IMR-90 (cell line): ENCODE data around the gene RPL23. TPM values are rescaled to one million over a fixed set of nuclear protein-coding genes. Genes with fewer than 3 reads are reported as not detected.

Experiments used
- ATAC-seq: fragments of 200-7000 bp; cut with Tn5 transposase; 2 replicates; pipeline ENCODE4 v1.9.1; 2020; ENCODE audit warnings: low read depth, mild to moderate bottlenecking, moderate library complexity
- BruUV-seq: library from RNA; stranded (reverse); fragments of 400-500 nt; replicated peaks from 2 replicates; lab custom pipeline; 2021; lab: Mats Ljungman, UMichigan
- CTCF ChIA-PET: fragments of 300-600 bp; formaldehyde crosslinking; extraction: SDS; loops from one replicate; lab custom pipeline; 2021; ENCODE audit warnings: antibody characterized with exemption; lab: Yijun Ruan, JAX
- POLR2A ChIA-PET: fragments of 300-600 bp; sonication (Branson Sonifier 250); formaldehyde crosslinking; loops from one replicate; lab custom pipeline; 2022; ENCODE audit warnings: antibody characterized with exemption; ENCODE audit not compliant: unreplicated experiment; lab: Charles Lee
- DNase-seq: peaks from one replicate; pipeline ENCODE4 v3.0.0; 2013
- H2AFZ ChIP-seq: replicated peaks from 2 replicates; pipeline ENCODE3; 2013; ENCODE audit warnings: low read length, mild to moderate bottlenecking; ENCODE audit not compliant: poor library complexity
- H2AK5ac ChIP-seq: 2 replicates; pipeline ENCODE4 v1.6.1; 2013; ENCODE audit warnings: low read depth, low read length, inconsistent platforms
- H2AK9ac ChIP-seq: replicated peaks from 2 replicates; pipeline ENCODE3; 2013; ENCODE audit warnings: mild to moderate bottlenecking, low read depth, low read length, moderate library complexity; ENCODE audit not compliant: poor library complexity
- H2BK120ac ChIP-seq: 2 replicates; pipeline ENCODE4 v1.6.1; 2013; ENCODE audit warnings: low read depth, low read length, inconsistent platforms
- H2BK15ac ChIP-seq: 3 replicates; pipeline ENCODE4 v1.6.1; 2013; ENCODE audit warnings: low read depth, low read length, inconsistent platforms
- H2BK20ac ChIP-seq: 2 replicates; pipeline ENCODE4 v1.6.1; 2013; ENCODE audit warnings: low read depth, mild to moderate bottlenecking, inconsistent platforms, low read length, moderate library complexity
- H2BK5ac ChIP-seq: 2 replicates; pipeline ENCODE4 v1.6.1; 2013; ENCODE audit warnings: mild to moderate bottlenecking, low read depth, low read length, inconsistent platforms; ENCODE audit not compliant: poor library complexity, severe bottlenecking
- H3K14ac ChIP-seq: replicated peaks from 2 replicates; pipeline ENCODE4 v1.6.1; 2013; ENCODE audit warnings: low read depth, low read length, inconsistent platforms
- H3K18ac ChIP-seq: 2 replicates; pipeline ENCODE4 v1.6.1; 2013; ENCODE audit warnings: low read depth, low read length, control low read depth
- H3K23ac ChIP-seq: 2 replicates; pipeline ENCODE4 v1.6.1; 2013; ENCODE audit warnings: low read depth, low read length, inconsistent platforms
- H3K27ac ChIP-seq: 2 replicates; pipeline ENCODE4 v1.5.1; 2013; ENCODE audit warnings: mild to moderate bottlenecking, control low read depth, low read length; ENCODE audit not compliant: insufficient read depth
- H3K27me3 ChIP-seq: 2 replicates; pipeline ENCODE4 v1.6.1; 2013; ENCODE audit warnings: low read length; ENCODE audit not compliant: control insufficient read depth, insufficient read depth
- H3K36me3 ChIP-seq: 2 replicates; pipeline ENCODE4 v1.6.1; 2013; ENCODE audit warnings: low read length, mixed read lengths; ENCODE audit not compliant: control insufficient read depth, insufficient read depth
- H3K4ac ChIP-seq: 2 replicates; pipeline ENCODE4 v1.6.1; 2013; ENCODE audit warnings: low read depth, low read length, inconsistent platforms
- H3K4me1 ChIP-seq: 2 replicates; pipeline ENCODE4 v1.6.1; 2013; ENCODE audit warnings: low read length, mixed read lengths; ENCODE audit not compliant: control insufficient read depth, insufficient read depth
- H3K4me2 ChIP-seq: 2 replicates; pipeline ENCODE4 v1.6.1; 2013; ENCODE audit warnings: low read depth, mild to moderate bottlenecking, control low read depth, low read length, moderate library complexity
- H3K4me3 ChIP-seq: 2 replicates; pipeline ENCODE4 v1.5.1; 2013; ENCODE audit warnings: low read depth, mild to moderate bottlenecking, control low read depth, low read length, moderate library complexity; ENCODE audit not compliant: insufficient read depth
- H3K56ac ChIP-seq: 2 replicates; pipeline ENCODE4 v1.6.1; 2013; ENCODE audit warnings: low read length, inconsistent platforms; ENCODE audit not compliant: insufficient read depth; ENCODE audit errors: extremely low read depth
- H3K79me1 ChIP-seq, 2 experiments: 2 replicates each; pipeline ENCODE4 v1.6.1; 2013; ENCODE audit warnings: low read length in 2 of 2, inconsistent platforms in 1 of 2, low read depth in 1 of 2
- H3K9ac ChIP-seq: 2 replicates; pipeline ENCODE4 v1.6.1; 2013; ENCODE audit warnings: low read depth, low read length, control low read depth
- H3K9me1 ChIP-seq: 2 replicates; pipeline ENCODE4 v1.6.1; 2013; ENCODE audit warnings: low read length, inconsistent platforms; ENCODE audit not compliant: insufficient read depth
- H3K9me3 ChIP-seq: 2 replicates; pipeline ENCODE4 v1.6.1; 2013; ENCODE audit warnings: low read length; ENCODE audit not compliant: control insufficient read depth, insufficient read depth
- H4K20me1 ChIP-seq: 2 replicates; pipeline ENCODE4 v1.6.1; 2013; ENCODE audit warnings: low read length, inconsistent platforms; ENCODE audit not compliant: insufficient read depth
- H4K5ac ChIP-seq: 2 replicates; pipeline ENCODE4 v1.6.1; 2013; ENCODE audit warnings: mild to moderate bottlenecking, low read depth, low read length, control low read depth
- H4K8ac ChIP-seq, 2 experiments: 2 replicates each; pipeline ENCODE4 v1.6.1; 2013; ENCODE audit warnings: low read depth in 2 of 2, low read length in 2 of 2, control low read depth in 1 of 2, inconsistent platforms in 1 of 2
- H4K91ac ChIP-seq: 2 replicates; pipeline ENCODE4 v1.6.1; 2013; ENCODE audit warnings: low read depth, low read length, inconsistent platforms; ENCODE audit not compliant: insufficient read depth
- CEBPB ChIP-seq: IDR thresholded peaks from 2 replicates; pipeline ENCODE4 v1.6.1; 2012; ENCODE audit warnings: low read depth, low read length, improper control_type of control experiment
- CHD1 ChIP-seq: IDR thresholded peaks from 2 replicates; pipeline ENCODE4 v1.6.1; 2012; ENCODE audit warnings: low read depth, low read length, improper control_type of control experiment
- CTCF ChIP-seq: conservative IDR thresholded peaks from 2 replicates; pipeline ENCODE4 v1.5.1; 2012; ENCODE audit warnings: mild to moderate bottlenecking, low read depth, low read length, improper control_type of control experiment
- FOS ChIP-seq: fragments of 150-350 bp; IDR thresholded peaks from 2 replicates; pipeline ENCODE4 v1.6.1; 2016; ENCODE audit warnings: low read depth, low read length
- POLR2A ChIP-seq: IDR thresholded peaks from 2 replicates; pipeline ENCODE4 v1.6.1; 2012; ENCODE audit warnings: mild to moderate bottlenecking, low read depth, low read length
- RAD21 ChIP-seq: IDR thresholded peaks from 2 replicates; pipeline ENCODE4 v1.6.1; 2012; ENCODE audit warnings: low read length, improper control_type of control experiment
- RCOR1 ChIP-seq: IDR thresholded peaks from 2 replicates; pipeline ENCODE4 v1.6.1; 2012; ENCODE audit warnings: mild to moderate bottlenecking, low read length, improper control_type of control experiment; ENCODE audit not compliant: insufficient replicate concordance
- RFX5 ChIP-seq: IDR thresholded peaks from 2 replicates; pipeline ENCODE4 v1.8.0; 2012; ENCODE audit warnings: low read depth, mild to moderate bottlenecking, low read length, moderate library complexity
- WGBS, 2 experiments: methylation state at CpG; one replicate each; pipeline versions ENCODE4 v1.1.5 to v1.1.7; 2013; ENCODE audit warnings: missing lambda C conversion rate in 2 of 2; ENCODE audit not compliant: insufficient read length in 1 of 2; ENCODE audit errors: extremely low coverage in 2 of 2; 5-methylcytosine and 5-hydroxymethylcytosine counted together
- dilution Hi-C: fragments of 300-500 bp; cut with HindIII; formaldehyde crosslinking; loops from one replicate; pipeline ENCODE4 v1.14.3; 2018; ENCODE audit warnings: low sequenced_read_pairs; ENCODE audit not compliant: unreplicated experiment
- in situ Hi-C: fragments of 300-500 bp; cut with MboI; formaldehyde crosslinking; loops from 3 replicates; pipeline ENCODE4 v1.14.3; 2019; ENCODE audit warnings: low sequenced_read_pairs, inconsistent platforms, mixed read lengths
- intact Hi-C: fragments of 100-400 bp; cut with micrococcal nuclease; formaldehyde crosslinking; loops from 2 replicates; pipeline ENCODE4 v1.10.0; 2022
- polyA plus RNA-seq, 3 experiments: library from polyadenylated mRNA; depleted of rRNA; stranded (reverse); fragments of >200 nt; gene quantifications; 2 replicates each; pipeline ENCODE4 v1.2.3, GENCODE V29; 2012; ENCODE audit warnings: low replicate concordance in 1 of 3
- total RNA-seq: library from RNA; depleted of rRNA; stranded (reverse); fragments of >200 nt; gene quantifications from 2 replicates; pipeline ENCODE4 v1.2.3, GENCODE V29; 2012

The RPL23 gene
- total and polyA plus RNA-seq, 2 of the 4 experiments (the other 2 are of a cell fraction): 1,170 to 2,308 TPM

- TF ChIP-seq RCOR1: no peak
- peak; percentile 85 for TF ChIP-seq POLR2A
- no peak for TF ChIP-seq RFX5
- TF ChIP-seq CHD1: no peak
These were observed 28.4 kb downstream of the RPL23 start, which contains the start of gene CWC25 (continued) for GRCh38 chr17:38824899-38825761.

- Histone ChIP-seq H3K23ac (no peak overlapping the region), H3K4me2 (no peak overlapping the region), H4K20me1 (peaks cover 7% of the 10 kb centered on the region; the same call in 1 of the 2 replicates), H3K9me3 (no peaks in the 10 kb centered on the region), H2BK5ac (peak overlapping the region; percentile 36), H3K4me3 (no peak overlapping the region), H3K79me1 (peaks cover 6 to 41% of the 10 kb centered on the region in 2 experiments; a peak in 3 of 4 replicates), H3K4ac (no peak overlapping the region), H4K91ac (no peak overlapping the region), H3K27ac (no peak overlapping the region), H3K36me3 (peaks cover 37% of the 10 kb centered on the region), H3K9me1 (no peaks in the 10 kb centered on the region), H2AK5ac (no peak overlapping the region), H2AFZ (no peak overlapping the region), H2BK15ac (no peak overlapping the region), H2AK9ac (no peak overlapping the region), H4K5ac (no peak overlapping the region), H3K9ac (no peak overlapping the region), H3K4me1 (peaks cover 1% of the 10 kb centered on the region; the same call in 1 of the 2 replicates), H3K27me3 (no peaks in the 10 kb centered on the region), H2BK20ac (no peak overlapping the region), H3K14ac (no peak overlapping the region), H2BK120ac (no peak overlapping the region), H4K8ac (no peak overlapping the region), H3K56ac (no peak overlapping the region), H3K18ac (no peak overlapping the region)
- CTCF ChIA-PET: no interaction called here
- WGBS, 2 experiments: no CpG with 5 or more reads among the region's 8 CpGs
- in situ Hi-C loops (no loop called here), intact Hi-C loops (no loop called here), dilution Hi-C loops (no loop called here)
- ATAC-seq: peak; percentile 69
- BruUV-seq: no TSS peak
- peak; percentile 42 for TF ChIP-seq CTCF
- TF ChIP-seq RAD21: peak; percentile 34; the same call in 1 of the 2 replicates
- no peak for TF ChIP-seq FOS
- peak; percentile 58 for TF ChIP-seq CEBPB
- POLR2A ChIA-PET: no interaction called here
- DNase-seq: peak; percentile 59
These were observed 37.8 kb downstream of the RPL23 start for GRCh38 chr17:38815576-38816193.
